ENCODE measurements around the gene CPLX3.

Gene CPLX3

DNA sequence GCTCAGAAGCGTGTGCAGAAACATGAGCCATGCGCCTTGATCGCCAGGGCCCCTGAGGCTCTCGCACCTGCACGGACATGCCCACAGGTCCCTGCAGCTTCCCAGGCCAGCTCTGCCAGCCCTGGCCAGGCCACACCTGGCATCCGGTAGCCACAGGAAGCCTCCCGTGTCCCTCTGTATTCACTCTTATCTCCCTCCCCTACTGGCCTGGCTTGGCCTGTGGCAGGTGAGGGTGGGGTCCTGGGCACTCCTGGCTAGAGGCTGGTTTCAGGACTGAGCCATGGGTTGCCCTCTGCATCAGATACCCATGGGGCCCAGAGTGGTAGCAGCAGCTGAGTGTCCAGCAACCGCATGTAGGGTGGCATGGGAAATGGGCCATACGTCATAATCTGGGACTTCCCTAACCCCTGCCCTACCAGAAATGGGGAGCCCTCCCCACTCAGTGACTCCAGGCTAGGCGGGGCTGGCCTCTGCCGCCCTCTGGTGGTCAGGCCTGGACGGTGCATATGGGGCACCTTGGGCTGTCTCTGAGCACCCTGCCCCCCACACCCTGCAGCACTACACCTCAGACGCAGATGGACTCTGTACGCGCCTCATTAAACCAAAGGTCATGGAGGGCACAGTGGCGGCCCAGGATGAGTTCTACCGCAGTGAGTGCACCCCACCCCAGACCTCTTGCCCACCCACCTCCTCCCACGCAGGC is 26.4 kb upstream of the CPLX3 start:
- Histone ChIP-seq H3K27me3 (ENCODE audit: insufficient read depth, low read depth) (no peaks in the 10 kb centered on the region), H3K4me2 (peak overlapping the region; percentile 50; the same call in 1 of the 2 replicates), H3K79me2 (ENCODE audit: insufficient read depth, low read depth) (peaks cover 29% of the 10 kb centered on the region; the same call in 1 of the 2 replicates), H2AFZ (ENCODE audit: low read depth) (no peak overlapping the region), H3K4me3 (IDR thresholded peaks at IDR 0.05; ENCODE audit: insufficient read depth, low read depth, low read length) (no peak overlapping the region), H3K27ac (peak overlapping the region; percentile 55), H3K4me1 (ENCODE audit: low read depth, poor library complexity, severe bottlenecking) (peaks cover 35% of the 10 kb centered on the region), H3K9ac (peak overlapping the region; percentile 44; the same call in 1 of the 2 replicates), H4K20me1 (ENCODE audit: insufficient read depth) (no peaks in the 10 kb centered on the region), H3K36me3 (ENCODE audit: insufficient read depth) (no peaks in the 10 kb centered on the region)
- TF ChIP-seq, protein P1, sequence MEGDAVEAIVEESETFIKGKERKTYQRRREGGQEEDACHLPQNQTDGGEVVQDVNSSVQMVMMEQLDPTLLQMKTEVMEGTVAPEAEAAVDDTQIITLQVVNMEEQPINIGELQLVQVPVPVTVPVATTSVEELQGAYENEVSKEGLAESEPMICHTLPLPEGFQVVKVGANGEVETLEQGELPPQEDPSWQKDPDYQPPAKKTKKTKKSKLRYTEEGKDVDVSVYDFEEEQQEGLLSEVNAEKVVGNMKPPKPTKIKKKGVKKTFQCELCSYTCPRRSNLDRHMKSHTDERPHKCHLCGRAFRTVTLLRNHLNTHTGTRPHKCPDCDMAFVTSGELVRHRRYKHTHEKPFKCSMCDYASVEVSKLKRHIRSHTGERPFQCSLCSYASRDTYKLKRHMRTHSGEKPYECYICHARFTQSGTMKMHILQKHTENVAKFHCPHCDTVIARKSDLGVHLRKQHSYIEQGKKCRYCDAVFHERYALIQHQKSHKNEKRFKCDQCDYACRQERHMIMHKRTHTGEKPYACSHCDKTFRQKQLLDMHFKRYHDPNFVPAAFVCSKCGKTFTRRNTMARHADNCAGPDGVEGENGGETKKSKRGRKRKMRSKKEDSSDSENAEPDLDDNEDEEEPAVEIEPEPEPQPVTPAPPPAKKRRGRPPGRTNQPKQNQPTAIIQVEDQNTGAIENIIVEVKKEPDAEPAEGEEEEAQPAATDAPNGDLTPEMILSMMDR (conservative IDR thresholded peaks at IDR 0.05; ENCODE audit: low read depth, low read length): peak; percentile 91

DNA sequence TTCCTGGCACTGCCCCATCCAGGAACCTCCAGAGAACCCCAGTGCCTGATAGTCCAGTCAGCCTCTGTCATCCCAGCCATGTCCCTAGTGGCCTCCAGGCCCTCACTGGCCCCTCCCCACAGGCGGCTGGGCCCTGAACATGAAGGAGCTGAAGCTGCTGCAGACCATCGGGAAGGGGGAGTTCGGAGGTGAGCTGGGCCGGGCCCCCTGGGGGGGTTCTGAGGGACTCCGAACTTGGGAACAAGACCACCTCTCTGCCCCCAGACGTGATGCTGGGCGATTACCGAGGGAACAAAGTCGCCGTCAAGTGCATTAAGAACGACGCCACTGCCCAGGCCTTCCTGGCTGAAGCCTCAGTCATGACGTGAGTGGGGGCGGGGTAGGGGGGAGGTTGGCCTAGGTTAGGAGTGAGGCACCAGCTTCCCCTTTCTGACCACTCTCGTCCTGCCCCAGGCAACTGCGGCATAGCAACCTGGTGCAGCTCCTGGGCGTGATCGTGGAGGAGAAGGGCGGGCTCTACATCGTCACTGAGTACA is 25.8 kb upstream of the CPLX3 start:
- Histone ChIP-seq H3K27me3 (ENCODE audit: insufficient read depth, low read depth) (no peaks in the 10 kb centered on the region), H3K27ac (no peak overlapping the region), H2AFZ (ENCODE audit: low read depth) (no peak overlapping the region), H3K36me3 (ENCODE audit: insufficient read depth) (no peaks in the 10 kb centered on the region), H3K79me2 (ENCODE audit: insufficient read depth, low read depth) (peaks cover 23% of the 10 kb centered on the region; the same call in 1 of the 2 replicates), H3K9ac (no peak overlapping the region), H3K4me3 (IDR thresholded peaks at IDR 0.05; ENCODE audit: insufficient read depth, low read depth, low read length) (no peak overlapping the region), H3K4me2 (no peak overlapping the region), H4K20me1 (ENCODE audit: insufficient read depth) (no peaks in the 10 kb centered on the region), H3K4me1 (ENCODE audit: low read depth, poor library complexity, severe bottlenecking) (peaks cover 31% of the 10 kb centered on the region)
- TF ChIP-seq, protein P1 (conservative IDR thresholded peaks at IDR 0.05; ENCODE audit: low read depth, low read length): no peak

DNA sequence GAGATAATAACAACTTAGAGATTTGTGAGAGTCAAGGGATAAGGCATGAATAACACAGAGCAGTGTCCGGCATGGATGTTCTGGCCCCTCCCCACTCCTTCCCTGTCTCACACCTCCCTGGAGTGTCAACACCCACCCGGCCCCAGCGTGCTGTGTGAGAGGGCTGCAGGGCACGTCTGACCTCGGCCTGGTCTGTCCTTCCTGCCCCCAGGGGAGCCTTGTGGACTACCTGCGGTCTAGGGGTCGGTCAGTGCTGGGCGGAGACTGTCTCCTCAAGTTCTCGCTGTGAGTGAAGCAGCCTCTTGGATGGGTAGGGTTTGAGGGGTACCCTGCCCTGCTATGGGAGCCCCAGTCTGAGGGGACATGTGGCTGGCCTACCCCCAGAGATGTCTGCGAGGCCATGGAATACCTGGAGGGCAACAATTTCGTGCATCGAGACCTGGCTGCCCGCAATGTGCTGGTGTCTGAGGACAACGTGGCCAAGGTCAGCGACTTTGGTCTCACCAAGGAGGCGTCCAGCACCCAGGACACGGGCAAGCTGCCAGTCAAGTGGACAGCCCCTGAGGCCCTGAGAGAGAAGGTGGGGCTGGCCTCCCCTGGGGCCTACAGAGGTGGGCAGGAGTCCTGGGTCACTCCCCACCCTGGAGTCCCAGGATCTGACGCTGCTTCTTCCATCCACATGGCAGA is 25.0 kb upstream of the CPLX3 start:
- no peaks in the 10 kb centered on the region for H4K20me1 ChIP-seq (ENCODE audit: insufficient read depth)
- H3K4me1 ChIP-seq (ENCODE audit: low read depth, poor library complexity, severe bottlenecking): peaks cover 30% of the 10 kb centered on the region
- H3K36me3 ChIP-seq (ENCODE audit: insufficient read depth): no peaks in the 10 kb centered on the region
- TF ChIP-seq, protein P1 (conservative IDR thresholded peaks at IDR 0.05; ENCODE audit: low read depth, low read length): no peak
- no peaks in the 10 kb centered on the region for H3K27me3 ChIP-seq (ENCODE audit: insufficient read depth, low read depth)
- no peak overlapping the region for H3K9ac ChIP-seq
- H3K4me3 ChIP-seq (IDR thresholded peaks at IDR 0.05; ENCODE audit: insufficient read depth, low read depth, low read length): no peak overlapping the region
- H2AFZ ChIP-seq (ENCODE audit: low read depth): no peak overlapping the region
- H3K4me2 ChIP-seq: no peak overlapping the region
- peaks cover 15% of the 10 kb centered on the region; the same call in 1 of the 2 replicates for H3K79me2 ChIP-seq (ENCODE audit: insufficient read depth, low read depth)
- H3K27ac ChIP-seq: no peak overlapping the region

DNA sequence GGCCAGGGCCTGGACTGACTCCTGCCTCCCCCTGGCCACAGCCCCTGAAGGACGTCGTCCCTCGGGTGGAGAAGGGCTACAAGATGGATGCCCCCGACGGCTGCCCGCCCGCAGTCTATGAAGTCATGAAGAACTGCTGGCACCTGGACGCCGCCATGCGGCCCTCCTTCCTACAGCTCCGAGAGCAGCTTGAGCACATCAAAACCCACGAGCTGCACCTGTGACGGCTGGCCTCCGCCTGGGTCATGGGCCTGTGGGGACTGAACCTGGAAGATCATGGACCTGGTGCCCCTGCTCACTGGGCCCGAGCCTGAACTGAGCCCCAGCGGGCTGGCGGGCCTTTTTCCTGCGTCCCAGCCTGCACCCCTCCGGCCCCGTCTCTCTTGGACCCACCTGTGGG is 24.1 kb upstream of the CPLX3 start:
- Histone ChIP-seq H3K27me3 (ENCODE audit: insufficient read depth, low read depth) (no peaks in the 10 kb centered on the region), H3K27ac (no peak overlapping the region), H3K36me3 (ENCODE audit: insufficient read depth) (no peaks in the 10 kb centered on the region), H3K4me3 (IDR thresholded peaks at IDR 0.05; ENCODE audit: insufficient read depth, low read depth, low read length) (no peak overlapping the region), H3K4me1 (ENCODE audit: low read depth, poor library complexity, severe bottlenecking) (peaks cover 30% of the 10 kb centered on the region), H3K79me2 (ENCODE audit: insufficient read depth, low read depth) (peaks cover 7% of the 10 kb centered on the region; the same call in 1 of the 2 replicates), H2AFZ (ENCODE audit: low read depth) (no peak overlapping the region), H4K20me1 (ENCODE audit: insufficient read depth) (no peaks in the 10 kb centered on the region), H3K4me2 (no peak overlapping the region), H3K9ac (no peak overlapping the region)
- TF ChIP-seq, protein P1 (conservative IDR thresholded peaks at IDR 0.05; ENCODE audit: low read depth, low read length): no peak

Data from KMS-11 (cell line).